Stimulated activated CD4-positive, alpha-beta T cell treated with anti-CD3 and anti-CD28 coated beads, Interleukin-1b, Interleukin-23, amount 100 ng/mL, for 1 hour (primary cell): ENCODE results near the gene ANGEL2.
"Not testable (repeated sequence)": the region's sequence is repeated elsewhere in the genome, so short reads cannot be mapped to it uniquely, and the experiment has no call there.

ENCODE experiments used
- DNase-seq, 2 donors: peaks; one replicate each; pipeline ENCODE4 v3.0.0-alpha.2; 2020; ENCODE audit warnings: low read depth in 2 of 2

ANGEL2 gene, protein sequence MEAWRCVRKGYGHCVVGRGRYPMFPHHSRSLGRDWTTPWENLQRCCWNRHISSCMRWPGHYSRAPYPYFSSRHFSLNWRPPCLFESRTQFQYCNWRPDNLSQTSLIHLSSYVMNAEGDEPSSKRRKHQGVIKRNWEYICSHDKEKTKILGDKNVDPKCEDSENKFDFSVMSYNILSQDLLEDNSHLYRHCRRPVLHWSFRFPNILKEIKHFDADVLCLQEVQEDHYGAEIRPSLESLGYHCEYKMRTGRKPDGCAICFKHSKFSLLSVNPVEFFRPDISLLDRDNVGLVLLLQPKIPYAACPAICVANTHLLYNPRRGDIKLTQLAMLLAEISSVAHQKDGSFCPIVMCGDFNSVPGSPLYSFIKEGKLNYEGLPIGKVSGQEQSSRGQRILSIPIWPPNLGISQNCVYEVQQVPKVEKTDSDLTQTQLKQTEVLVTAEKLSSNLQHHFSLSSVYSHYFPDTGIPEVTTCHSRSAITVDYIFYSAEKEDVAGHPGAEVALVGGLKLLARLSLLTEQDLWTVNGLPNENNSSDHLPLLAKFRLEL

DNA sequence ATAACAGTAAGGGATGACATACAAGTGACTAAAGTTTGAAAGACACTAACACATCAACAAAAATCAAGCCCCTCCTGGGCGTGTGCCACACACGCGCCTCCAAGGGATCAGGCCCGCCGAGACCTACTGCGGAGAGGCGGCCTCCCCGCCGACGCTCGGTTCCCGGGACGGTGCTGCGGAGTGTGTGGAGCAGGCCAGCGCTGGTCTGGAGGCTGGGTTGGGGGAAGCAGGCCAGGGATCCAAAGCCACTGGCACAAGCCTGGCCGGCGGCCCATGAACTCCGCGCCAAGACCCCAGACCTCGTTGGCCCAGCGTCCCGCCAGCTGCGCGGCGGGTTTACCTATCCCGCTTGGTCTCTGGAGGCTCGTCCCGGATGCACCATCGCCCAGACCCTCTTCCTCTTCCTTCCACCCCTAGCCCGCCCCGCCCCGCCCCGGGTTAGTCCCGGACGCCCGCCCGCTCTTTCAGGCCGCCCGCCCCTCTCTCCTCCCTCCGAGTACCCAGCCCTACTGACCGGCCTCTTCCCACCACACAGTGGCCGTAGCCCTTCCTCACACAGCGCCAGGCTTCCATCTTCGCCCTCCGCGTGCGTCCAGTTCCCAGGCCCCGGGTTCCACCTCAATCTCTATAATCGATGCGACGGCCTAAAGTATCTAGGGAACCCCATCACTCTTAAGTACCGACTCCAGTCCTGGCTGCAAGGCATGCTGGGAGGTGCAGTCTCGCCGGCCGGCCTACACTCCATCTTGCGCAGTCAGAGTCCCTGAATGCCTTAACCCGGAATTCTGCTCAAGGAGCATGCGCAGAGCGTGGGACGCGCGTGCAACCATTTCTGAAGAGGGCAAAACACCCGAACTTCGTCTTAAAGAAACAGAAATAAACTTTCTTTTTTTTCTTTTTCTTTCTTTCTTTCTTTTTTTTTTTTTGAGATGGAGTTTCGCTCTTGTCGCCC, at the start of gene ANGEL2:
TSS of gene ANGEL2 (minus strand) at position 769 of the 952 bp plus-strand sequence. CDS start at position 573, 196 bp downstream.
- peak; percentile 85 to 90 for DNase-seq

DNA sequence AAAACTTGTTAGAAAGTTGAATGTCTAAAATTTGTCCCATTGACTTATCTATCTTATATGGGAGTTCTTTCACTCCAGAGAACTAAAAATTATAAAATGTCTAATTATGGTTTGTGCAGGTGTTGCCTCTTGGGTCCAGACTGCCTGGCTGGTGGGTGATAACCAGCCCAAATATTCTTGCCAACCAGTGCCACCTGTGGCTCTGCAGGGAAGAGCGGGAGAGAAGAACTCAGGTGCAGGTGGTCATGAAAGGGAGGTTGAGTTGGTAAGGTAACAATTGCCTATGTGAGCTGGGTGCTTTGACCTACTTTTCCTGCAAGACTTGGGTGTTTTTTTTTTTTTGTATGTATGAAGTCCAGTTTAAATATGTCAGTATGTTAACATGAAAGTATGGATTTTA, 45.6 kb upstream of the ANGEL2 start:
- no peak for DNase-seq

DNA sequence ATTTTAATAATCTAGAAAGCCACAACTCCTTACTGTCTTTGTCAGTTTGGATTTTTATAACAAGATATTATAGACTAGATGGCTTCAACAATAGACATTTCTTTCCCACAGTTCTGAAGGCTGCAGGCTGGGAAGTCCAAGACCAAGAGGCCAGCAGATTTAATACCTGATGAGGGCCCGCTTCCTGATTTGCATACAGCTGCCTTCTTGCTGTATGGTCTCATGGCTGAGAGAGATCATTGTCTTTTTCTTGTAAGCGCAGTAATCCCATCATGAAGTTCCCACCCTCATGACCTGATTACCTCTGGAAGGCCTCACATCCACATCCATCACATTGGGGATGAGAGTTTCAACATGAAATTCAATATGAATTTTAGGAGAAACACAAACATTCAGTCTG, 45.2 kb upstream of the ANGEL2 start:
- no peak for DNase-seq

DNA sequence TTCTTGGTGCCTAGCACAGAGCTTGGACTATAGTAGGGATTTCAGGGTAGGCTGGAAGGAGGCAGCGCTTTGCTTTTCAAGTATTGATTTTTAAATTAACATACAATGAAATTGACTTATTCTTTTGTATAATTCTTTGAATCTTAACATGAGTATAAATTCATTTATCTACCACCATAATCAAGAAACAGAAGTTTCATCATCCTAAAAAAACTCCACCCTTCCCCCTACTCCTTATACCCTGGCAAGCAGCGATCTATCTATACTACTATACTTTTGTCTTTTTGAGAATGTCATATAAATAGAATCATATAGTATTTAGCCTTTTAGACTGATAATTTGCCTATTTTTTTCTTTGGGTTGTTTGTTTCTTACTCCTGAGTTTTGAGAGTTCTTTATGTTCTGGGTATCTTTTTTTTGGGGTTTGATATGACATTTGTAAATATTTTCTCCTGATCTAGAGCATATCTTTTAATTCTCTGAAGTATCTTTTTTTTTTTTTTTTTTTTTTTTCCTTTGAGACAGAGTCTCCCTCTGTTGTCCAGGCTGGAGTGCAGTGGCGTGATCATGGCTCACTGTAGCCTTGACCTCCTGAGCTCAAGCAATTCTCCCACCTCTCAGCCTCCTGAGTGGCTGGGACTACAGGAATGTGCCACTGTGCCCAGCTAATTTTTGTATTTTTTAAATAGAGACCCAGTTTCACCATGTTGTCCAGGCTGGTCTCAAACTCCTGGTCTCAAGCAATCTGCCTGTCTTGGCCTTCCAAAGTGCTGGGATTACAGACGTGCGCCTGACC, 41.8 kb upstream of the ANGEL2 start:
- no peak for DNase-seq

GRCh38 chr1:213055767-213056166, 40.1 kb upstream of the ANGEL2 start:
- no peak for DNase-seq

DNA sequence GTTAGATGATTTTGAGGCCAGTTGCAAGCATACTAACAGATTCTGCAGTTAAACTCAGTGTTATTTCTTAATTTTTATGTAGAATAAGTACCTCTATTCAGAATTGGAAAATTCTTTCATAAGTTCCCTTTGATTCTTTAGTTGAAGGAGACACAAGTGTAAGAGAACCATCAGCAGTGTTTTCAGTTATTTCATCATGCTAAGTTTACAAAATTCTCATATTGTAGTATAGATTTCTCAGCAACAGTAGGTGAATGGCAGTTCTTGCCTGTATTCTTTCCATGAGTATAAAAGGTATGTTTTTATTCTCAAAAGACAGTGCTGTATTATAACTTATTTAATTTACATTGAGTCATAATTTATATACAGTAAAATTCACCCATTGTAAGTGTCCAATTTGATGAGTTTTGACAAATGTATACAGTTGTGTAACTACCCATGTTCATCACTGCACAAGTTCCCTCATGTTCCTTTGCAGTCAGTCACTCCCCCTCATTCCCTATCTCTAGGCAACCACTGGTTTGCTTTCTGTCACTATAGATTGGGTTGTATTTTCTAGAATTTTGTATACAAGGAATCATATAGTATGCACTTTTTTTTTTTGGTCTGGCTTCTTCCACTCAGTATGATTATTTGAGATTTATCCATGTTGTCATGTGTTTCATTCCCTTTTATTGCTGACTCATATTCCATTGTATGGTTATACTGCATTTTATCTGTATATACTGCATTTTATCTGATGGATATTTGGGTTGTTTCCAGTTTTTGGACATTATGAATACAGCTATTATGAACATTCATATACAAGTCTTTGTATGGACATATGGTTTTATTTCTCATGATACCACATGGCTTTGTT, 39.3 kb upstream of the ANGEL2 start:
- DNase-seq = no peak

- DNase-seq = no peak
These were observed 38.5 kb upstream of the ANGEL2 start for GRCh38 chr1:213054142-213054541.

GRCh38 chr1:213053455-213053854, 37.8 kb upstream of the ANGEL2 start:
- no peak for DNase-seq

GRCh38 chr1:213051881-213052202, 36.2 kb upstream of the ANGEL2 start:
- no peak for DNase-seq

GRCh38 chr1:213051127-213051880, 35.6 kb upstream of the ANGEL2 start, which contains the start of gene RPS6KC1:
RPS6KC1 (plus strand) TSS chr1:213051241; CDS start chr1:213051405, 164 bp downstream.
- DNase-seq = peak; percentile 44 to 60

GRCh38 chr1:213050745-213051126, 35.1 kb upstream of the ANGEL2 start:
- DNase-seq = no peak

DNA sequence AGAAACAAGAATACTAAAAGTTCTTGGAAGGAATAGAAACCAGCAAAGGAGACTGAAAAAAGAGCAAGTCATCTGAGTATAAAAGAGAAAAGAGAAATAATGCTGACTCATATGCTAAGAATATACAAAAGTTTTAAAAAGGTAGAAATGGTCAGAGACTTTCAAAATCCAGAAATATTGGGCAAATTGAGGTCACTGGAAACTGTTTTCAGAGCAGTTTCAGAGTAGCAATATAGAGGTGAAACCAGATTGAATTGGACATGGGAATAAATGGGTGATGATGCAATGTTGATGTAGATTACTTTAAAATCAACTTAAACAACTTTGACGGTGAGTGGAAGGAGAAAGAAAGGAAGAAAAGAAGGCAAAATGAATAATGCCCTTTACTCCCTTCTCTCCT, 33.6 kb upstream of the ANGEL2 start:
- DNase-seq = no peak

- not testable (repeated sequence) for DNase-seq
These were observed 29.9 kb upstream of the ANGEL2 start for GRCh38 chr1:213045321-213046226.

- DNase-seq = no peak
These were observed 25.8 kb upstream of the ANGEL2 start for GRCh38 chr1:213041443-213041842.

GRCh38 chr1:213035573-213035972, 19.9 kb upstream of the ANGEL2 start:
- no peak for DNase-seq

DNA sequence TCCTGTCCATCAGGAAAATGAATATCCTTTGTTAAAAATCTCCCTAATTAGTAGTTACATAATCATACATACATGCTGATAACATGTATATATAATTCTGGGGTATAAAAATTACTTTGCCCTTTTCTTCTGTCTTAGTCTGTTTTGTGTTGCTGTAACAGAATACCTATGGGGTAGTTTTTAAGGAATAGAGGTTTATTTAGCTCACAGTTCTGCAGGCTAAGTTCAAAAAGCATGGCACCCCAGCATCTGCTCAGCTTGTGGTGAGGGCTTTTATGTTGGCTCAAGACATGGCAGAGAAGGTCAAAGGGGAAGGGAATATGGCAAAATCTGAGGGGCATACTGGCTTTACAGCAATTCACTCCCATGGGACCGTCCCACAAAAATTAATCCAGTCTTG, 19.0 kb upstream of the ANGEL2 start:
- DNase-seq = no peak

- no peak for DNase-seq
These were observed 17.0 kb upstream of the ANGEL2 start for GRCh38 chr1:213032651-213033050.

DNA sequence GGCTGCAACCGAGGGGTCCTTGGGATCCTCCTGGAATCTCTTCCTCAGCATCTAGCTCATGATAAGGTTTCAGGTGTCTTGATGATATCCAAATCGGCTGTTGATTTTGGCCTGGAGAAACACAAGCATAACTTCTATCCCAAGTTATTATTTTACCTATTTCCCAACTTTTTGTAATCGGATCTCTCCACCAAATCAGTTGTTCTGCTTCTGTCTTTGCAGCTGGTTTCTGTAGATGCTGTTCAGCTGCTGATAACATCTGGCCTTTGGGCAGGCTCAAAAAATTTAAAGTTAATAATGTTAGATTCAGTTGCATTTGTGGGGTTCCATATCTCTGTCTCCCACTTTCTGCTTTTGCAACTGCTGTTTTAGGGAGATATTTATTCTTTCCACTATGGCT, 11.4 kb upstream of the ANGEL2 start:
- not testable (repeated sequence) for DNase-seq

DNA sequence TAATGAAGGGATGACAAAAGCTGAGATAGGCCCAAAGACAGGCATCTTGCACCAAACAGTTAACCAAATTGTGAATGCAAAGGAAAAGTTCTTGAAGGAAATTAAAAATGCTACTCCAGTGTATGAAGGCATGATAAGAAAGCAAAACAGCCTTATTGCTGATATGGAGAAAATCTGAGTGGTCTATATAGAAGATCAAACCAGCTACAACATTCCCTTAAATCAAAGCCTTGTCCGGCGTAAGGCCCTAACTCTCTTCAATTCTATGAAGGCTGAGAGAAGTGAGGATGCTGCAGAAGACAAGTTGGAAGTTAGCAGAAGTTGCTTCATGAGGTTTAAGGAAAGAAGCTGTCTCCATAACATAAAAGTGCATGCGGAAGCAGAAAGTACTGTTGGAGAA, 4.3 kb upstream of the ANGEL2 start:
- no peak for DNase-seq
